Fibroblast of lung (primary cell): ENCODE data around the gene ABCC5.
"Not testable (repeated sequence)": the region's sequence is repeated elsewhere in the genome, so short reads cannot be mapped to it uniquely, and the experiment has no call there.

Source experiments
- CTCF ChIP-seq, 2 donors: IDR thresholded peaks in 1 of 2; conservative IDR thresholded peaks in 1 of 2; 1 replicate in 1 of 2; 2 replicates in 1 of 2; pipeline ENCODE4 v1.5.1; 2011 to 2012; ENCODE audit warnings: low read length in 2 of 2, control low read depth in 1 of 2, inconsistent platforms in 1 of 2, low read depth in 1 of 2, mild to moderate bottlenecking in 1 of 2
- EZH2 ChIP-seq: IDR thresholded peaks from 2 replicates; pipeline ENCODE4 v1.5.1; 2012; ENCODE audit warnings: low read length, control low read depth, mild to moderate bottlenecking; ENCODE audit errors: missing control alignments

DNA sequence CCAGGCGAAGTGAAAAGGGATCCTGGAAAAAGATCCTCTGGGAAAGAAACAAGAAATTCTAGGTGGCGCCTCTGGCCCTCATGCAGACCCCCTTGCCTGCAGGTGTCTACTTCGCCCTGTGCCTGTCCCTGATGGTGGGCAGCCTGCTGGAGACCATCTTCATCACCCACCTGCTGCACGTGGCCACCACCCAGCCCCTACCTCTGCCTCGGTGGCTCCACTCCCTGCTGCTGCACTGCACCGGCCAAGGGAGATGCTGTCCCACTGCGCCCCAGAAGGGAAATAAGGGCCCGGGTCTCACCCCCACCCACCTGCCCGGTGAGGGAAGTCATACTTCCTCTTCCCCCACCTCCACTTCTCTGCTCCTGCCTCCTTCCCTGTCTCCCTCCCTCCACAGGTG, 20.6 kb upstream of the ABCC5 start:
- not testable (repeated sequence) for TF ChIP-seq CTCF (conservative IDR thresholded peaks at IDR 0.05 in 1 of 2, IDR thresholded peaks at IDR 0.05 in 1 of 2; ENCODE audit: low read depth in 1 of 2, low read length in 2 of 2); EZH2
